ENCODE results near the gene RXRB.

DNA sequence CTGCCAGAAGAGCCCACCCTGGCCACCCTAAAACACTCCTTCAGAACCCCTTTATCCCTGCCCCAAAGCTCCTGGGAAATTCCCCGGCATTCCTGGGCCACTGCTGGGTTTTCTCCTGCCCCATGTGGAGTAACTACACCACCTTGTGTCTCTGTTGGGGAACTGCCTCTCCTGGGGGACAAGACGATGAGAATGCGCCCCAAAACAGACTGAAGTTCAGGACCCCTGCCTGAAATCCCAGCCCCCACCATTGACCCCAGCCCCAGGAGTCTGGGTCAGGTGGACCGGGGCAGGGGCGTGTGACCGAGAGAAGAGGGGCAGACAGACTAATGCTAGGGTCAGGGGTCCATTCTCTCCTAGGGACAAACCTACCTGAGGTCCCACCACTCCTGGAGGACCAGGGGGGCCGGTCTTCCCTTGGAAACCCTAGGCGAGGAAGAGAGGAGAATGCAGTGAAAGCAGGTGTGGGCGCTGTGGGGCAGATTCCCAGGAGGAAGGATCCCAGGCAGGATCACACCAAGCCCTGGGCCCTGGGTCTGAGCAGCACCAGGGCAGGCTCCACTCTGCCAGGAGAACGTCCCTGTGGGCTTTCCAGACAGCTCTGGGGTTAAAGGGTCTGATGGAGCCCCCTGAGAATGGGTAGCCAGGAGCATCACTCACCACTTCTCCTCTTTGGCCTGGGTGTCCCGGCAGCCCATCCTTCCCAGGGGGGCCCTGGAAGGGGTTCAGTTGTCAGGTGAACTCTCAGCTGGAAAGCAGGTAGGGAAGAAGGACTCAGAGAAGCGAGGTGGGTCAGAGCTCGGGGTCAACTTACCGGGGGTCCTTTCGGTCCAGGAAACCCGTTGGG lies 27.6 kb downstream of the RXRB start:
- TF ChIP-seq, protein P1, sequence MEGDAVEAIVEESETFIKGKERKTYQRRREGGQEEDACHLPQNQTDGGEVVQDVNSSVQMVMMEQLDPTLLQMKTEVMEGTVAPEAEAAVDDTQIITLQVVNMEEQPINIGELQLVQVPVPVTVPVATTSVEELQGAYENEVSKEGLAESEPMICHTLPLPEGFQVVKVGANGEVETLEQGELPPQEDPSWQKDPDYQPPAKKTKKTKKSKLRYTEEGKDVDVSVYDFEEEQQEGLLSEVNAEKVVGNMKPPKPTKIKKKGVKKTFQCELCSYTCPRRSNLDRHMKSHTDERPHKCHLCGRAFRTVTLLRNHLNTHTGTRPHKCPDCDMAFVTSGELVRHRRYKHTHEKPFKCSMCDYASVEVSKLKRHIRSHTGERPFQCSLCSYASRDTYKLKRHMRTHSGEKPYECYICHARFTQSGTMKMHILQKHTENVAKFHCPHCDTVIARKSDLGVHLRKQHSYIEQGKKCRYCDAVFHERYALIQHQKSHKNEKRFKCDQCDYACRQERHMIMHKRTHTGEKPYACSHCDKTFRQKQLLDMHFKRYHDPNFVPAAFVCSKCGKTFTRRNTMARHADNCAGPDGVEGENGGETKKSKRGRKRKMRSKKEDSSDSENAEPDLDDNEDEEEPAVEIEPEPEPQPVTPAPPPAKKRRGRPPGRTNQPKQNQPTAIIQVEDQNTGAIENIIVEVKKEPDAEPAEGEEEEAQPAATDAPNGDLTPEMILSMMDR (IDR thresholded peaks at IDR 0.05; ENCODE audit: low read depth, low read length, poor library complexity, severe bottlenecking), result peak; percentile 76
- no peak for TF ChIP-seq EZH2phosphoT487 (IDR thresholded peaks at IDR 0.05; ENCODE audit: borderline replicate concordance, low read length)
